CD4-positive, alpha-beta T cell treated with Interleukin-2 at 100 ng/mL for 4 hours (primary cell): Measurements from ENCODE around the gene SS18.

Experiments used
- DNase-seq: peaks from one replicate; pipeline ENCODE4 v3.0.0-alpha.2; 2020; ENCODE audit warnings: low spot score

The SS18 gene

GRCh38 chr18:26002375-26002910 is 88.0 kb downstream of the SS18 start:
- no peak for DNase-seq

DNA sequence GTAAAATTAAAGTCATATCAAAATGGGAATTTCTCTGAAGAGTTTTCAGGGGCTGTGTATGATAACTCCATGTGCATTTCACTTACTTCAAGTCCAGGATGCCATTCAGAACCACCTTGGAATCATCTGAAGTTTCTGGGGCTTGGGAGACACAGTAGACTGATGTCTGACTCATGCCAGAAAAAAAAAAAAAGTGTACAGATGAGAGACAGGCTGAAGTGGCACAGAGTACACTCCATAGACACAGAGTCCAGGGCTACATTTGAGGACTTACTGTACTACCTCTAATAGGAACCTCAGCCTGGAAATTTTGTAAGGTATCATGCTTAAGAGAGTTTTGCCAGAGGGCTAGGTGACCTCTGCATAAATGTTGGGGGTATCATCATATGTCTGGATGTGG is 92.0 kb downstream of the SS18 start:
- no peak for DNase-seq

- DNase-seq, result no peak
These were observed 97.8 kb downstream of the SS18 start for GRCh38 chr18:25992566-25992965.

GRCh38 chr18:25990473-25990872 is 99.9 kb downstream of the SS18 start:
- no peak for DNase-seq

- no peak for DNase-seq
These were observed 104.6 kb downstream of the SS18 start for GRCh38 chr18:25985707-25986394.

DNA sequence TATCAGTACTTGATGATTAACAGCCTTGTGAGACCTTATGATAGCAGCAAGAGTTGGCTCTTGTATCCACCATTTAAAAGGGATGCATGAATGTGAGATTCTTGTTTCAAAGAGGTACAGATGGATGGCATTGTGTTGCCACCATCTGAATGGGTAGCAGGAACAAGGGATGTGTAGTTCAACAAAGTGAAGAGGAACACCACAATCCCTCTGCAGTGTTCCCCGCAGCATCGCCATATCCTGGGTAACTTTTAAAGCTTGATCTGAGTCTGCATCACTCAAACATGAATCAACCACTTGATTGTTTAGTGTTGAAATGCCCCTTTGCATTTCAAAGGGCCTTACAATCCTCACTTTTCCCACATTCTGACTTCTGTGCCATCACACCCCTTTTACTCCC is 106.7 kb downstream of the SS18 start:
- DNase-seq, result no peak

GRCh38 chr18:25982961-25983360 is 107.5 kb downstream of the SS18 start:
- DNase-seq, result no peak

DNA sequence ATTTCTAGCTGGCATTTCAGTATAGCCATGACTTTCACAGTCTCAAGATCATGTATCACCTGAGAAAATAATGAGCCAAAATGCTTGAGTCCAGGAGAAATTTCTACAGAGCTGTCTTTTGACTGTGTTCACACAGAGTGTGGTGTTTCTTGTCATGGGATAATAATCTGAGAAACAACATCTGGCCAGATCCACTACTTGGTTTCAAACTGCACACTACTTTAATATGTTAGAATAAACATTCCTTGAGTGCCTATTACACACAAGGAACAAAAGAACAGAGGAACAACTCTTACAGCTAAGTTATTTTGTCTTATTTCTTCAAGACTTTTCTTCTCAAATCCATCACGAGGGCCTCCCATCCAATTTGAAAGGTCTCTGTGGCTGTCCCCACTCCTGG is 108.3 kb downstream of the SS18 start:
- DNase-seq, result no peak

GRCh38 chr18:25979369-25980040 is 110.9 kb downstream of the SS18 start:
- DNase-seq, result no peak

GRCh38 chr18:25976554-25976953 is 113.9 kb downstream of the SS18 start:
- no peak for DNase-seq

DNA sequence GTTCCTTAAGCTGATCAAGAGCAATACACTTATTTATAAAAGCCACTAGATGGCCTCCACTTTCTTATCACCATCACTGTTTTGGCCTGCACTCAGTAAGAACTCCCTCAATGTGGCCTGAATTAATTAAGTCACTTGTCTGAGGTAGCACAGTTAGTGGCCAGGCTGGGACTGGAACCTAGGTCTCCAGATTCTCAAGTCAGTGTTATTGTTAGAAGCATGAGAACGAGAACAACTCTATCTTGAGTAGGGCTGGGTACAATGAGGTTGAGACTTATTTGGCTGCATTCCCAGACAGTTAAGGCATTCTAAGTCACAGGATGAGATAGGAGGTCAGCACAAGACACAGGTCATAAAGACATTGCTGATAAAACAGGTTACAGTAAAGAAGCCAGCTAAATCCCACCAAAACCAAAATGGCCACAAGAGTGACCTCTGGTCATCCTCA is 115.8 kb downstream of the SS18 start:
- no peak for DNase-seq
